Measurements from ENCODE around the gene SPON1.

GRCh38 chr11:13942971-13943381 lies 19.5 kb upstream of the SPON1 start:
- no peak for TF ChIP-seq CTCF (IDR thresholded peaks at IDR 0.05; ENCODE audit: low read length)
- no peak for TF ChIP-seq EZH2 (IDR thresholded peaks at IDR 0.05; ENCODE audit: borderline replicate concordance, low read length)

Measured in OCI-LY1 (cell line).